ENCODE data around the gene USP19. TPM values are rescaled to one million over a fixed set of nuclear protein-coding genes. Genes with fewer than 3 reads are reported as not detected.

The USP19 gene
- total RNA-seq, 4 donors from 2014 or later, result 30.7 to 63.5 (median 45.4) TPM

DNA sequence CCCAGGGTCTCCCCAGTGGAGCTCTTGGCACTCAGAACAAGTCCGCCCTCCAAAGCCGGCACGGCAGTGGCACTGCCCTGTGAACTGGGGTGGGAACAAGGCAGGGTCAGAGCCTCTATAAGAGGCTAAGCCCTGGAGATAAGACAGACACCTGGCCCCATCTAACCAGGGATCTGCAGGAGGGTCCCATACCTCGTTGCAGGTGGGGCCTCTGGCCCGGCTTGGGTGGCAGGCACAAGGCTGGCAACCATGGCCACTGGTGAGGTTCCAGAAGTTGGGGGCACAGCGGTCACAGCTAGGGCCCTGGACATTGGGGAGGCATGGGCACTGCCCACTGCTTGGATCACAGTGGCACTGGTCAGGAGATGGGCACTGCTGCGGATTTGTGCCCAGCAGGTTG is 3.6 kb upstream of the USP19 start:
- TF ChIP-seq, protein P1, sequence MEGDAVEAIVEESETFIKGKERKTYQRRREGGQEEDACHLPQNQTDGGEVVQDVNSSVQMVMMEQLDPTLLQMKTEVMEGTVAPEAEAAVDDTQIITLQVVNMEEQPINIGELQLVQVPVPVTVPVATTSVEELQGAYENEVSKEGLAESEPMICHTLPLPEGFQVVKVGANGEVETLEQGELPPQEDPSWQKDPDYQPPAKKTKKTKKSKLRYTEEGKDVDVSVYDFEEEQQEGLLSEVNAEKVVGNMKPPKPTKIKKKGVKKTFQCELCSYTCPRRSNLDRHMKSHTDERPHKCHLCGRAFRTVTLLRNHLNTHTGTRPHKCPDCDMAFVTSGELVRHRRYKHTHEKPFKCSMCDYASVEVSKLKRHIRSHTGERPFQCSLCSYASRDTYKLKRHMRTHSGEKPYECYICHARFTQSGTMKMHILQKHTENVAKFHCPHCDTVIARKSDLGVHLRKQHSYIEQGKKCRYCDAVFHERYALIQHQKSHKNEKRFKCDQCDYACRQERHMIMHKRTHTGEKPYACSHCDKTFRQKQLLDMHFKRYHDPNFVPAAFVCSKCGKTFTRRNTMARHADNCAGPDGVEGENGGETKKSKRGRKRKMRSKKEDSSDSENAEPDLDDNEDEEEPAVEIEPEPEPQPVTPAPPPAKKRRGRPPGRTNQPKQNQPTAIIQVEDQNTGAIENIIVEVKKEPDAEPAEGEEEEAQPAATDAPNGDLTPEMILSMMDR (IDR thresholded peaks at IDR 0.05), result no peak
- ATAC-seq (ENCODE audit: low FRiP score) (no peak), DNase-seq (ENCODE audit: low spot score) (no peak)

DNA sequence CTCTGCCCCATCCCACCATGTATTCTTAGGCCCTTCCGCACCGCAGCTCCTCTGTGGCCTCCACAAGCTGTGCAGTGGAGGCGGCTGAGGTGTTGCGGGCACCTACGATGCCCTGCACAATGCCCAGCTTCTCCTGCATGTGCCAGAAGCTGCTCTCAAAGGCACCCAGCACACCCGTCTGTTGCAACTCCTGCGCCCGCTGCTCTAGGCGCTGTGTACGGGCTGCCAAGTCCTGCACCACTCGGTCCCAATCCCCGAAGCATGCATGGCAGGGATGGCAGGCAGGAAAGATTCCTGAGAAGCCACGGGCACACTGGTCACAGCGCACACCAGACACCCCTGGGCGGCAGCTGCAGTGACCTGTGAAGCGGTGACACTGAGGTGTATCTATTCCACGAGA is 3.1 kb upstream of the USP19 start:
- ATAC-seq (ENCODE audit: low FRiP score), result no peak

DNA sequence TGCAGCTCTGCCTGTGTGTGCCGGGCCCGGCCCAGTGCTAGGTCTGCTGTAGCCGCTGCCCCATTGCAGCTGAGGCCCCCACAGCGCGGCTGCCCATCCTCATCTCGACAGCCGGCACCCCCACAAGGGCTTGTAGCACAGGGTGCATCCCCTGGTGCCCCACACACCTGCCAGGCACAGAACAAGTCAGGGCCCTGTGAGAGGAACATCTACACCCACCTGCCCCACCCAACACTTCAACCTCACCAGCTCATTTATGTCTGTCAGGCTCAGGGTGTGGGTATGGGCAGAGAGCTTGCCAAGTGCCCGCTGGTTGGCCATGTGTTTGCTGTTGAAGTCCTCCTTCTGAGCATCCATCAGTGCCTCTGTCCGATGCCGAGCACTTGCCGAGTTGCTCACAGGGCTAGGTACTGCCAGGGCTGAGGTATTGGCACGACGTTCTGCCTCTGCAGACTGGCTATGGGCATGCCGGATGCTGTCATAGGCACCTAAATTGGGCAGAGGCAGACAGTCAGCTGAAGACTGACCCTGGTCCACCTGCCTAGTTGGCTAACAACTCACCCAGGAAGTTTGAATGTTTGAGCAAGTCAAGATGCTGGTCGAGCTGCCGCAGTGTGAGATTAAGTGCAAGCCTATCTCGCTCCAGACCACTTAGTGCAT is 2.4 kb upstream of the USP19 start:
- ATAC-seq (ENCODE audit: low FRiP score) (no peak), DNase-seq (ENCODE audit: low spot score) (no peak)
- TF ChIP-seq, protein P1 (IDR thresholded peaks at IDR 0.05), result no peak

More for the DNA sequence above, 3.1 kb upstream of the USP19 start:
- no peak for DNase-seq (ENCODE audit: low spot score)
- TF ChIP-seq, protein P1 (IDR thresholded peaks at IDR 0.05), result no peak

DNA sequence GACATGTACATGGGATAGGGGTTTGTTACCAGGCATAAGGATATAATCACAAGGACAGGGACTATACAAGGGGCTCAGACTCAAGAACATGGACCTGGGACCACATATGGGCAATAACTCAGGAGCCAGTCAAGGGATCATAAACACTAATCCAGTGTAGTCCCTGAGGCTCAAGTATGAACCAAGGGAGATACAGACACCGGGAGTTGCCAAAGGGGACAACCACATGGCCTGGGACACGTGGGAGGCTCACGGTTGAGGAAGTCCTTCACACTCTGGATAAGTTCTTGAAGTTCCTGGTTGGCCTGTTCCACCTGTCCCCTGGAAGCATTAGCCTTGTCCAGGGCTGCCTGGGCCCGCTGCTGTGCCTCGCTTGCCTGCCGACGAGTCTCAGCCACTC is 1.8 kb upstream of the USP19 start:
- DNase-seq (ENCODE audit: low spot score), result no peak
- TF ChIP-seq, protein P1 (IDR thresholded peaks at IDR 0.05), result no peak
- no peak for ATAC-seq (ENCODE audit: low FRiP score)

DNA sequence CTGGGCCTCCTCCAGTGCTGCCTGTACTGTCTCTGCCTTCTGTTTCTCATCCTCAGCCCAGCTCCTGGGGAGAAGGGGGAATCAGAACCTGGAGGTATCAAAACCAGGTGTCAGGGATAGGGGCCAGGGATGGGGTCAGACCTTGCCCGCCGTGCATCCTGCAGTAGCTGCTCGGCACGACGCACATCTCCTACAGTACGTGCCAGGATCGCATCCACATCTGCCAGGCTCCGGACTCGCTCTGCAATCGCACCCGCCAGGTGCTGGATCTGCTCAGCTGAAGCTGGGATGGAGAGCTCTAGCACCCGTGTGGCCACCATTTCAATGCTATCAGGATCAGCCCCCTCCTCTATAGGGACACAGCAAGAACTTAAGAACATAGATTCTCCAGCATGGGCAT is 1.4 kb upstream of the USP19 start:
- TF ChIP-seq, protein P1 (IDR thresholded peaks at IDR 0.05), result no peak
- no peak for ATAC-seq (ENCODE audit: low FRiP score)
- DNase-seq (ENCODE audit: low spot score), result no peak

DNA sequence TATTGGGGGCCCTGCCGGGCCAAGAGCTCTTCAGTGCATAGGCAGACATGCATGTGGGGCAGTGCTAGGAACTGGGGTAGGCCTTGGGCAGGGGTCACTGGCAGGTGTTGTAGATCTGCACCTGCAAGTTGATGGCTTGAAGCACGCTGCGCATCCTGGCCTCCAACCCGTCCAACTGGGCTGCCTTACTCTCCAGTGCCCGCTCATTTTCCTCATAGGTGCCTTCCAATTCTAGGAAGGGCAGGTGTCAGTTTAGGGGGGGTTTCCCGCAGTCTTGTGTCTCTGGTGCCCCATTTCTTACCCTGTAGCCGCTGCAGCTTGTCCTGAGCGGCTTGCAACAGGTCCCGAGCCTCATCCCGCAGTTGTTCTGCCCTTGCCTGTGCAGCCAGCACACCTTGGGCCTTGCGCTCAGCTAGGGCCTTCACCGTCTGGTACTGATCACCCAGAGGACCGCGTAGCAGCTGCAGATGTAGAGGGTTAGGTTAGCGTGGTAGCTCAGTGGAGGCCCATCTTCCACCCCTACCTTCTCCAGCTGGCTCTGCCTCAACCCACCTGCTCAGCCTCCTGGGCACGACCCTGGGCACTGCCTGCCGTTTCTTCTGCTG is 611 bp upstream of the USP19 start:
- no peak for DNase-seq (ENCODE audit: low spot score)
- no peak for ATAC-seq (ENCODE audit: low FRiP score)
- TF ChIP-seq, protein P1 (IDR thresholded peaks at IDR 0.05), result no peak

DNA sequence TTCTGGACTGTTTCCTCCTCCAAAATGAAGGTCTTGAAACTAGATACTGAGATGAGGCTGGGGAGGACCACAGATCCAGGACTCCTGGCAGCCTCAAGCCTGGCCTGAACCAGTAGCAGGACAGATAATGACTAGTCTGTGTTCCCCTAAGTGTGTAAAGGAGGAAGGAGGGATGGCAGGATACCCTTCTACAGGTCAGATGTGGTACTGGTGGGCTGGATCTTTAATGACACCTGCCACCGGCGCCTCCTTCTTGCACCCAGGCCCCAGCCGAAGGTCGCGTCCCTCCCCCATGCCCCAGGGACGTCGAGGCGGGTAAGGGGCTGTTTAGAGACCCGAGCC is 556 bp downstream of the USP19 start:
- ATAC-seq (ENCODE audit: low FRiP score) (no peak), DNase-seq (ENCODE audit: low spot score) (no peak)
- TF ChIP-seq, protein P1 (IDR thresholded peaks at IDR 0.05), result no peak

Measured in omental fat pad (tissue), 4 donors.